Ishikawa (cell line): ENCODE results near the gene AGAP1.

Experiments
- CEBPB ChIP-seq: IDR thresholded peaks from 2 replicates; pipeline ENCODE4 v1.6.1; 2012
- CREB1 ChIP-seq: IDR thresholded peaks from 2 replicates; pipeline ENCODE4 v1.6.1; 2012; ENCODE audit warnings: low read depth
- EGR1 ChIP-seq: IDR thresholded peaks from 2 replicates; pipeline ENCODE4 v1.6.1; 2012
- EP300 ChIP-seq: IDR thresholded peaks from 2 replicates; pipeline ENCODE4 v1.6.1; 2012; ENCODE audit warnings: borderline replicate concordance
- FOXM1 ChIP-seq: IDR thresholded peaks from 2 replicates; pipeline ENCODE4 v1.6.1; 2012; ENCODE audit warnings: low read depth, borderline replicate concordance
- NFIC ChIP-seq: IDR thresholded peaks from 2 replicates; pipeline ENCODE4 v1.6.1; 2012
- RAD21 ChIP-seq: IDR thresholded peaks from 2 replicates; pipeline ENCODE4 v1.6.1; 2012; ENCODE audit warnings: low read depth
- TAF1 ChIP-seq: IDR thresholded peaks from 2 replicates; pipeline ENCODE4 v1.6.1; 2012; ENCODE audit warnings: low read depth, mild to moderate bottlenecking
- TCF12 ChIP-seq: IDR thresholded peaks from 2 replicates; pipeline ENCODE4 v1.6.1; 2012; ENCODE audit warnings: low read depth
- TEAD4 ChIP-seq: IDR thresholded peaks from 2 replicates; pipeline ENCODE4 v1.6.1; 2012
- YY1 ChIP-seq: IDR thresholded peaks from 2 replicates; pipeline ENCODE4 v1.6.1; 2012; ENCODE audit warnings: low read depth
- ZBTB7A ChIP-seq: IDR thresholded peaks from 2 replicates; pipeline ENCODE4 v1.6.1; 2012; ENCODE audit warnings: low read depth
- TF ChIP-seq, protein P1 (sequence below): IDR thresholded peaks from 2 replicates; pipeline ENCODE4 v1.6.1; 2012
- TF ChIP-seq, protein P2 (sequence below): IDR thresholded peaks from 2 replicates; pipeline ENCODE4 v1.6.1; 2012; ENCODE audit warnings: low read depth, mild to moderate bottlenecking
- TF ChIP-seq, protein P3 (sequence below): IDR thresholded peaks from 2 replicates; pipeline ENCODE4 v1.6.1; 2012

Gene AGAP1

DNA sequence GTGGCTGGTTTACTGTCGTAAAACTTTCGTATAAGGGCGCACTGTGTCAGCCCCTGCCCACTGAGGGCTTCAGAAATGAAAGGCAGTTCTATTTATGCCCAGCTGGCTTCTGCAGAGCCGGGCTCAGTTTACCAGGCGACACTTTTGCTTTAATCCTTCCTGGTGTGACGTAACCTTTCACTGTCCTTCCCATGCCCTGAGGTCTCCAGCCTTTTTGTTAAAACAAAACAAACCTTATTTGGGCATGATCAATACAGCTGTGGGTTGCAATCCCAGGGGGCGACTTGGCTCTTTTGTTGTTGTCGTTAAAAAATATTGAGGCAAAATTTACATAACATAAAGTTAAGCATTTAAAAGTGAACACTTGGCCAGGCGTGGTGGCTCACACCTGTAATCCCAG lies 85.3 kb downstream of the AGAP1 start:
- TF ChIP-seq TEAD4: no peak
- no peak for TF ChIP-seq TAF1
- TF ChIP-seq, protein P1, sequence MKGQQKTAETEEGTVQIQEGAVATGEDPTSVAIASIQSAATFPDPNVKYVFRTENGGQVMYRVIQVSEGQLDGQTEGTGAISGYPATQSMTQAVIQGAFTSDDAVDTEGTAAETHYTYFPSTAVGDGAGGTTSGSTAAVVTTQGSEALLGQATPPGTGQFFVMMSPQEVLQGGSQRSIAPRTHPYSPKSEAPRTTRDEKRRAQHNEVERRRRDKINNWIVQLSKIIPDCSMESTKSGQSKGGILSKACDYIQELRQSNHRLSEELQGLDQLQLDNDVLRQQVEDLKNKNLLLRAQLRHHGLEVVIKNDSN: no peak
- no peak for TF ChIP-seq CREB1
- TF ChIP-seq TCF12: no peak
- TF ChIP-seq RAD21: no peak
- TF ChIP-seq, protein P2, sequence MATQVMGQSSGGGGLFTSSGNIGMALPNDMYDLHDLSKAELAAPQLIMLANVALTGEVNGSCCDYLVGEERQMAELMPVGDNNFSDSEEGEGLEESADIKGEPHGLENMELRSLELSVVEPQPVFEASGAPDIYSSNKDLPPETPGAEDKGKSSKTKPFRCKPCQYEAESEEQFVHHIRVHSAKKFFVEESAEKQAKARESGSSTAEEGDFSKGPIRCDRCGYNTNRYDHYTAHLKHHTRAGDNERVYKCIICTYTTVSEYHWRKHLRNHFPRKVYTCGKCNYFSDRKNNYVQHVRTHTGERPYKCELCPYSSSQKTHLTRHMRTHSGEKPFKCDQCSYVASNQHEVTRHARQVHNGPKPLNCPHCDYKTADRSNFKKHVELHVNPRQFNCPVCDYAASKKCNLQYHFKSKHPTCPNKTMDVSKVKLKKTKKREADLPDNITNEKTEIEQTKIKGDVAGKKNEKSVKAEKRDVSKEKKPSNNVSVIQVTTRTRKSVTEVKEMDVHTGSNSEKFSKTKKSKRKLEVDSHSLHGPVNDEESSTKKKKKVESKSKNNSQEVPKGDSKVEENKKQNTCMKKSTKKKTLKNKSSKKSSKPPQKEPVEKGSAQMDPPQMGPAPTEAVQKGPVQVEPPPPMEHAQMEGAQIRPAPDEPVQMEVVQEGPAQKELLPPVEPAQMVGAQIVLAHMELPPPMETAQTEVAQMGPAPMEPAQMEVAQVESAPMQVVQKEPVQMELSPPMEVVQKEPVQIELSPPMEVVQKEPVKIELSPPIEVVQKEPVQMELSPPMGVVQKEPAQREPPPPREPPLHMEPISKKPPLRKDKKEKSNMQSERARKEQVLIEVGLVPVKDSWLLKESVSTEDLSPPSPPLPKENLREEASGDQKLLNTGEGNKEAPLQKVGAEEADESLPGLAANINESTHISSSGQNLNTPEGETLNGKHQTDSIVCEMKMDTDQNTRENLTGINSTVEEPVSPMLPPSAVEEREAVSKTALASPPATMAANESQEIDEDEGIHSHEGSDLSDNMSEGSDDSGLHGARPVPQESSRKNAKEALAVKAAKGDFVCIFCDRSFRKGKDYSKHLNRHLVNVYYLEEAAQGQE: no peak
- no peak for TF ChIP-seq NFIC

DNA sequence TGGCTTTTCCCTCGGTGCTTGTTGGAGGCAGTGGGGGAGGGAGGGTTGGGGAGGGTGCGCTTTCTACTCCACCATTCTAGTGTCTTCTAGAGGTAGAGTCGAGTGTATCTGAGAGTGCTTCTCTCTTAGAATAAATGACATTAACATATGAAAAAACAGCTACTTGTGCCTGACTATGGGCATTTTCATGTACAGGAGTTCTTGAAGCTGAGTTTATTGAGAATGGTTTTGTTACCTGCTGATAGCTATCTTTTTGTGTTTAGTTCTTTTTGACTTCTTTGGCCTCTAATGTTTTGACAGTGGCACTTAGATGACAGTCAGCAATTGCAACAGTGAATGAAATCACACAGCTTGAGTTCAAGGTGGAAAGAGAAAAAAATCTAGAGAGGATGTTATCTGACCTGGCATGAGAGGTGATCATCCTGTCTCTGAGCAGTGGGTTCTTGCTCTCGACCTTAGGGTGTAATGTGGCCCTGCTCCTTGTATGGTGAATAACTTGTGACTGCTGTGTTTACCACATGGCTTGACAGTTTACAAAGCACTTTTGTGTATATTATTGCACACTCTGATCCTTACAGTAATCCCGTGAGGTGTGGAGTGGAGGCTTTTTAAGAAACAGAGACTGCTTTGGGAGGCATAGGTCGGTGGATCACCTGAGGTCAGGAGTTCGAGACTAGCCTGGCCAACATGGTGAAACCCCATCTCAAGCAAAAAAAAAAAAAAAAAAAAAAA lies 86.7 kb downstream of the AGAP1 start:
- TF ChIP-seq CEBPB: no peak
- TF ChIP-seq, protein P3, sequence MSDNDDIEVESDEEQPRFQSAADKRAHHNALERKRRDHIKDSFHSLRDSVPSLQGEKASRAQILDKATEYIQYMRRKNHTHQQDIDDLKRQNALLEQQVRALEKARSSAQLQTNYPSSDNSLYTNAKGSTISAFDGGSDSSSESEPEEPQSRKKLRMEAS: no peak
- no peak for TF ChIP-seq TAF1
- no peak for TF ChIP-seq TEAD4
- no peak for TF ChIP-seq EP300
- TF ChIP-seq EGR1: no peak
- TF ChIP-seq CREB1: no peak
- TF ChIP-seq FOXM1: no peak
- no peak for TF ChIP-seq NFIC
- TF ChIP-seq, protein P1: no peak
- TF ChIP-seq TCF12: no peak
- TF ChIP-seq, protein P2: no peak
- no peak for TF ChIP-seq RAD21
- TF ChIP-seq ZBTB7A: no peak

DNA sequence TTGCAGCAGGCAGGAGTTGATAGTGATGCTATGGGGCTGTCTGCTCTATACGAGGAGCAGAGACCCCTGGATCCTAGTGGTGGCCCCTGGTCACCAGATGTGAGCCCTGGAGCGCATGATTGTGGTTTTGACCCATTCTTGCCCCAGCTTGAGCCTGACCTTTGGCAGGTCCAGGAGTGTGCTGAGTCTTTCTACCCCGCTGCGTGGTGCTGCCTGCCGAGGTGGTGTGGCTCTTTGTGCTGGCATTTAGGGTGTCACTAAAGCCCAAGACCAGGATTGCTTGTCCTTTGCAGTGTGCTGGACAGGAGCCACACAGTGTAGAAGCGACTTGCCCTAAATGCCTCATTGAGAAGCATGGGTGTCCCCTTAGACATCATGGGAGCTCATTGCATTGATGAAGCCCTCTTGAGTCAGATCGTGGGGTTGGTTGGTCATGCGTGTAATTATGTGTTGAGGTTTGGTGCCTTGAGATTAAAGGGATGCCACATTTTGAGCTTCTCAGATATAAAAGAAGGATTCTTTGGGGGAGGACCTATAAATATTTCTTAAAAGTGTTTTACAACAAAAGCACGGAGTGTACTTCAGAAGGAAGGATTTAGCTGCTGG lies 88.3 kb downstream of the AGAP1 start:
- TF ChIP-seq, protein P1: no peak
- TF ChIP-seq TCF12 (no peak), YY1 (no peak)

DNA sequence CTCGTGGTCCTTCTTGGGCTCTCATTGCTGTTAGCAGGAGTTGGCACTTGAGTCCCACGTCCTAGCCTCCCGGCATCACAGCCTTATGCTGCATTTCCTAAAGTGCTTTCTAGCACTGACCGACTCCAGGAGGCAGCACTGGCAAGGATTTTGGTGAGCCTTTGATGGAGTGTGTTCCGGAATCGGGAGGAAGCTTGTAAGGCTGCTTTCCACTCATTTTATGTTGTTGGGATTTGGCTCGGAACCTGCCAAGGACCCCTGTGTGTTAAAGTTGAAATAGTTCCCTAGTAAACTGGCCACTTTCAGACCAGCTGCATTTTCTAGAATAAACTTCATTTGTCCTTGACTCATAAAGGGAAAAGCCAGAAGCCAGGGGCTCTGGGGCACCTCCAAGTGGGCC lies 88.9 kb downstream of the AGAP1 start:
- TF ChIP-seq, protein P2: no peak
- TF ChIP-seq TAF1: no peak
- no peak for TF ChIP-seq RAD21
- no peak for TF ChIP-seq EP300
- TF ChIP-seq, protein P1: no peak
- TF ChIP-seq CREB1: no peak
- TF ChIP-seq, protein P3: no peak
- no peak for TF ChIP-seq TCF12
- TF ChIP-seq TEAD4: no peak
- TF ChIP-seq EGR1: no peak
- TF ChIP-seq FOXM1: no peak
- no peak for TF ChIP-seq ZBTB7A
- TF ChIP-seq CEBPB: no peak
- no peak for TF ChIP-seq YY1
- no peak for TF ChIP-seq NFIC
